H1 (cell line): ENCODE measurements around the gene RNF141. TPM values are rescaled to one million over a fixed set of nuclear protein-coding genes. Genes with fewer than 3 reads are reported as not detected.

Experiments
- ATF2 ChIP-seq: IDR thresholded peaks from 2 replicates; pipeline ENCODE4 v1.6.1; 2012; ENCODE audit warnings: low read length, inconsistent platforms
- CEBPB ChIP-seq: IDR thresholded peaks from 2 replicates; pipeline ENCODE4 v1.6.1; 2012; ENCODE audit warnings: low read depth, low read length
- CHD2 ChIP-seq: IDR thresholded peaks from 2 replicates; pipeline ENCODE4 v1.6.1; 2012; ENCODE audit warnings: low read length, improper control_type of control experiment
- EGR1 ChIP-seq: IDR thresholded peaks from 2 replicates; pipeline ENCODE4 v1.6.1; 2011; ENCODE audit warnings: low read depth, low read length, borderline replicate concordance
- GTF2F1 ChIP-seq: IDR thresholded peaks from 2 replicates; pipeline ENCODE4 v1.6.1; 2012; ENCODE audit warnings: low read depth, low read length, improper control_type of control experiment, borderline replicate concordance
- KDM5A ChIP-seq: fragments of 200-600 bp; IDR thresholded peaks from 2 replicates; pipeline ENCODE4 v1.7.1; 2012; ENCODE audit warnings: mild to moderate bottlenecking, low read length, inconsistent platforms, mixed read lengths
- TAF1 ChIP-seq: IDR thresholded peaks from 2 replicates; pipeline ENCODE4 v1.6.1; 2011; ENCODE audit warnings: mild to moderate bottlenecking, low read depth, low read length
- polyA plus RNA-seq, 7 experiments: library from polyadenylated mRNA; depleted of rRNA in 3 of 7; stranded (reverse) in 5 of 7; unstranded in 2 of 7; fragments of >200 nt in 5 of 7; fragments of 200-250 nt in 2 of 7; gene quantifications; 1 replicate in 5 of 7; 2 replicates in 1 of 7; 4 replicates in 1 of 7; pipeline versions ENCODE4 v1.2.1 to v1.2.3, GENCODE V29; 2011 to 2013; ENCODE audit warnings: missing spikeins in 2 of 7, mixed read lengths in 2 of 7
- total RNA-seq: library from RNA; stranded (reverse); fragmentation: NEBNext Ultra II Directional; extraction: Animal tissue kit (Norgen Biotek cat#: 25700); gene quantifications from 2 replicates; pipeline ENCODE4 v1.2.1, GENCODE V29; 2021

RNF141 gene
- total and polyA plus RNA-seq, 2 of the 8 experiments (the other 6 are each of a cell fraction or from before 2014, with no cell fraction given) = 8.5 to 22.8 TPM

DNA sequence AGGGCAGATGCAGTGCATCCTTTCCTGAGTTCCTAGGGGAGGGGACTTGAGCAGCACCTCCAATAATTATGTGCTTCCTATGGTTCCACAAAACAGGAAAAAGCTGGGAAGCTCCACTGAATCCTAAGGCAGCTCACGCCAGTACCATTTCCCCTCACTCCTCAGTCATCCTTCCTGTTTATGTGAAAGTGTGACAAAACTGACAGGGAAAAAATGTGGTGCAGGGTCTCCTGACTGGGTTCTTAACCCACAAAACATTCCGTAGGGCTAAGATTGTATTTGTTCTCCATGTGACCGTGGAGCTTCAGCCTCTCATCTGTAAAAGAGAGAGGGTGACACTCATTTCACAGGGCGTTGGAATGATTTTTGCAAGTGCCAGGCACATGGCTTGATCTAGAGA lies 39.6 kb upstream of the RNF141 start (continued):
- no peak for TF ChIP-seq KDM5A
- TF ChIP-seq TAF1 = no peak
- TF ChIP-seq ATF2 = no peak
- no peak for TF ChIP-seq CHD2
- no peak for TF ChIP-seq EGR1
- TF ChIP-seq CEBPB = no peak
- no peak for TF ChIP-seq GTF2F1
